Middle frontal gyrus (tissue), 1 donor: Measurements from ENCODE around the gene CCSAP.

Experiments
- DNase-seq: peaks from one replicate; pipeline ENCODE4 v3.0.0-alpha.2; 2015; ENCODE audit warnings: low spot score; ENCODE audit errors: extremely low spot score

Gene CCSAP

GRCh38 chr1:229287267-229287666 is 55.6 kb downstream of the CCSAP start:
- no peak for DNase-seq

GRCh38 chr1:229286099-229286766 is 56.6 kb downstream of the CCSAP start:
- DNase-seq, result no peak

DNA sequence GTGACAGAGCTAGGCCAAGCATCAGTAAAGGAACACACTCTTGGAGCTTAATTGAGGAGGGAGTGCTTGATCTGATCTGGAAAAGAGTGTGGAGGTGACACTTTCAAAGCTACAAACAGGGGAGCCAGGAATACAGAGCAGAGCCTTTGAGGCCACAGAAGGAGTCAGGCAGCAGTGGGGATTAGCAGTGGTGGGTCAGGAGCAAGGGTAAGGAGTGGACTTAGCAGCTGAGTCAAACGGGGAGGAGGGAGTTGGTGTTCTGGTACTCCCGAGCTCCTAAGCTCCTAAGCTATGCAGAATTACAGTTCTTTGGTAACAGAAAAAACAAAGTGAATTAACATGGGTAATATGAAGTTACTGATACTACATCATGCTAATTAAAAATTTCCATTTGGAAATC is 57.4 kb downstream of the CCSAP start:
- DNase-seq, result no peak

DNA sequence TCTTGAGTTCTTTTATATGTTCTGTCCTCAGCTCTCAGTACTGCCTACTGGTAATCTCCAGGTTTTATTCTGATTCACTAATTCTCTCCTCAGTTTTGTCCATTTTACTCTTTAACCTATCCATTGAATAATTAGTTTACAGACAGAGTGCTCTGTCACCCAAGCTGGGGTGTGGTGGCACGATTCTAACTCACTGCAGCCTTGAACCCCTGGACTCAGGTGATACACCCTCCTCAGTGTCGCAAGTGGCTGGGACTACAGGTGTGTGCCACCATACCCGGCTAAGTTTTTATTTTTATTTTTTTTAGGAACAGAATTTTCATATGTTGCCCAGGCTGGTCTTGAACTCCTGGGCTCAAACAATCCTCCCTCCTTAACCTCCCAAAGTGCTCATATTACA is 58.0 kb downstream of the CCSAP start:
- no peak for DNase-seq

- no peak for DNase-seq
Observed at GRCh38 chr1:229283183-229283611, 59.6 kb downstream of the CCSAP start.

GRCh38 chr1:229282295-229282823 is 60.5 kb downstream of the CCSAP start:
- no peak for DNase-seq

DNA sequence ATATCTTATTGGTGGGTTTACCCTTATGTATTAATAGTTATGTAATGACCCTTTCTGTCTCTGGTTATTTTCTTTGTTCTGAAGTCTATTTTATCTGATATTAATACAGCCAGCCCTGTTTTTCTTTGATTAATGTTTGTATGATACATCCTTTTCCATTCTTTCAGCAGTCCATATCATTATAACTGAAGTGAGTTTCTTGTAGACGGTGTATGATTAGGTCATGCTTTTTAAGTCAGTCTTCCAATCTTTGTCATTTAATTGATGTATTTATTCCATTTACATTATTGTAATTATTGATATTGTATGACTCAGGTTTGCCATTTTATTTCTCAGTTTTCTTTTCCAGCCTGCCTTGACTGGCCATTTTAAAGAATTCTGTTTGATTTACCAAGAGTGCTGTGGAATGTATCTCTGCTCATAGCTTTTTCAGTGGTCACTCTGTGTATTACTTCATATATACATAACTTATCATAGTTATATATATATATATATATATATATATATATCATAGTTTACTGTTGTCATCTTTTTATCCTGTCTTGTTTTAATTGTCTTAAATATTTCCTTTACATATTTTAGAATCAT is 61.4 kb downstream of the CCSAP start:
- DNase-seq, result no peak

GRCh38 chr1:229280921-229281320 is 61.9 kb downstream of the CCSAP start:
- no peak for DNase-seq

DNA sequence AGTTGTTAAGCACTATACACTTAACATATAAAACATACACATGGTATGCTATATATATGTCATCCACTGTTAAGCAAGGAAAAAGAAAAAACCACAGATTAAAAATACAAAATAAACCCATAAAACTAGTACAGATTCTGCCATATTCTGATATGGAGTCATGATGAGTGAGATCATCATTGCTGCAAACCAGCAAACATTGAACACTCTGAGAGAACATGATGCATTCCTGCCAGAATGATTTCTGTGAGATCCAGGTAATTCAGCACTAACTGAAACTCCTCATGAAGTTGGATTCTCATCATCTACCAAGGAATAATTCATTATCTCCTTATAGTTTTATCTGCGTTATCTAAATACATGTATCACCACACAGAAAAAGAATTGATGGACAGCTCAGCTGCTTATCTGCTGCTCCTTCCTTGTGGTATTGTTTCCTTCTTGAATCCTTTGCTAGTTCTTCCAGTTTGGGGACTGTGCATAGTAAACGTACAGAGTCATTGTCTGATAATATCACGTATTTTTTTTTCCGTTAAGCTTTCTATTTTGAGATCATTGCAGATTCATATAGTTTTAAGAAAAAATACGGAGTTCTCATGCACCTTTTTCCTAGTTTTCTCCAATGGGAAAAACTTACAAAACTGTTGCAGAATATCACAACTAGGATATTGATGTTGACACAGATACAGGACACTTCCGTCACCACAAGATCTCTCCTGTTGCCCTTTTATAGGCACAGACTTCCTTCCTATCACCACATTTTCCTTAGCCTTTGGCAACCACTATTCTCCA is 62.6 kb downstream of the CCSAP start:
- no peak for DNase-seq

- DNase-seq, result no peak
Observed at GRCh38 chr1:229279242-229279641, 63.6 kb downstream of the CCSAP start.

DNA sequence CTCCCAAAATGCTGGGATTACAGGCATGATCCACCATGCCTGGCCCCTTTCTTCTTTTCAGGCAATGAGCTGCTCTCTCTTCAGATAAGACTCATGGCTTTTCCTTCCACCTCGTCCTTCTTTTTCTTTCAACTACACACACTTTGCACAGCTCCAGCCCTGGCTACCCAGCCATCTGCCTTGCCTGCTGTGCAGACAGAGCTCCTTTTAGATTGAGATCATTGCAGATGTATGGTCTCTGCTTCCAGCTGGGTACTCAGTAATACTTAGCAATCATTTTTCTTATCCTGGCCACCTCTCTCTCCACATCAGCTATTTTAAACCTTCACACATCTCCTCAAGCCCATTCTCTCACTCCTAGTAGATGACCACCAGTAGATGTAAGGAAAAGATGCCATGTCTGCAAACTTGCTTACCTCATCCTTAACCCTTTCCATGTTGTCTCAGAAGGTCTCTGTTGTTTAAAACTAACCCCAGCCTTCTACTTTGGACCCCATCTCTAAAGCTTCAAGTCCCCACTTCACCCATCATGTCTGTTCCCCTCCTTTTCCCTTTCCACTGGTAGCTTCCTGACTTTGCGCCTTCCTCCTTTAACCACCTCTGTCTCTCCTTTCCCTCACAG is 64.6 kb downstream of the CCSAP start:
- DNase-seq, result no peak

- DNase-seq, result no peak
Observed at GRCh38 chr1:229275005-229275404, 67.8 kb downstream of the CCSAP start.

- no peak for DNase-seq
Observed at GRCh38 chr1:229273507-229274232, 69.2 kb downstream of the CCSAP start.

DNA sequence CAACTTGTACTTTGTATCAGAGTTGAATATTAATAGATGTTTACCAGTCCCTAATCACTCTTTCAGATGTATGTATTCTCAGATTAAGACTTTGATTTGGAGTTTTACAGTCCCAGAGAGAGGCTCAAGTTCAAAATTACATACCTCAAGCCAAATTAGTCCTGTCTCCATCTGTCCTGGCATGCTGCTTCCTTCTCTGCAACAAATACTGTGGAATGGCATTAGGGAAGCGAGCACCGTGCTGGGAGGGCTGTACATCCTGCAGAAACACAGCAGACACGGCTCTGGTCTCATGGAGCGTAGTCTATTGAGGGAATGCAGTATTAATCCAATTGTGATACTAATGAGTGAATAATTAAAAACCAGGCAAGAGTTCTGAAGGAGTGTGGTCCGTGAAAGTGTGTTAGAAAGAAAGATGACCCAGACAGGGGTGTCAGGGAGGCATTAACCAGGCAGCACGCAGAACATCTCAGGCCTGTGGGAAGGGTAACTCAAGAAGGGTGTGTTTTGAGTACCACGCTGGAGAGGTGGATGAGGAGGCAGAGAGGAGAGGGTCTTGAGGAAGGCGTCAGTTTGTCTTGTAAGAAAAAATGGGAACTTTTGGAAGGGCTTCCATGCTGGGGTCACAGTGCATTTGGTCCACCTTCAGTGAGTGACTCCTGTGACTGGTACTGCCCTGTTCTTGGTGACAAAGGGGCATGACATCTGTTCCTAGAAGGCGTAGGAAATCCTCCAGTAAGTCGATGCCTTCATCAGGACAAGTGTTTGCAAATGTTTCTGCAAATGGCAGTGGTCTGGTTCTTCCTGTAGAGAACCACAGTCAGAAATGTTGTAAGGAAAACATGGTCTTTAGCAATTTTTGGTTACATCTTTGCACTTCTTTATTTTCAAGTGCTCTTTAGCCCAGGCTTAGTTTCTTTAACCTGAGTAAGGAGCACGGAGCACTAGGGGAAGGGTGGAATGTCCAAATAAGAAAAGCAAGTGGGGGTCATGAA is 70.4 kb downstream of the CCSAP start:
- DNase-seq, result no peak

GRCh38 chr1:229271448-229272159 is 71.2 kb downstream of the CCSAP start:
- DNase-seq, result no peak
